NCI-H187 treated with DMSO at 0.1 percent for 48 hours (cell line): ENCODE measurements around the gene TOX4.
"Not testable (repeated sequence)": the region's sequence is repeated elsewhere in the genome, so short reads cannot be mapped to it uniquely, and the experiment has no call there.

Source experiments
- DNase-seq: peaks from one replicate; lab custom pipeline; 2025; lab: John Stamatoyannopoulos, UW

TOX4 gene

GRCh38 chr14:21535545-21536417, 58.8 kb downstream of the TOX4 start:
- DNase-seq: no peak

GRCh38 chr14:21536418-21537089, 59.6 kb downstream of the TOX4 start:
- DNase-seq: no peak

- DNase-seq: no peak
These were observed 60.1 kb downstream of the TOX4 start for GRCh38 chr14:21537090-21537424.

GRCh38 chr14:21539189-21539940, 62.4 kb downstream of the TOX4 start:
- no peak for DNase-seq

- no peak for DNase-seq
These were observed 64.5 kb downstream of the TOX4 start for GRCh38 chr14:21541413-21542074.

- no peak for DNase-seq
These were observed 66.5 kb downstream of the TOX4 start for GRCh38 chr14:21543521-21543960.

- DNase-seq: peak; percentile 34
These were observed 67.0 kb downstream of the TOX4 start for GRCh38 chr14:21543963-21544362.

GRCh38 chr14:21544588-21544987, 67.6 kb downstream of the TOX4 start:
- DNase-seq: not testable (repeated sequence)
